HepG2 (cell line): Measurements from ENCODE around the gene RAC3. TPM values are rescaled to one million over a fixed set of nuclear protein-coding genes. Genes with fewer than 3 reads are reported as not detected.
A peak's percentile ranks its signal among the peaks of the same experiment; 100 is the strongest.

ENCODE experiments used
- HIVEP1 ChIP-seq: sonication (generic); formaldehyde crosslinking; IDR thresholded peaks from 2 replicates; pipeline ENCODE4 v1.4.0; 2020; ENCODE audit warnings: mild to moderate bottlenecking, missing genetic modification reagents
- KDM5A ChIP-seq: fragments of 200-600 bp; sonication (generic); IDR thresholded peaks from 2 replicates; pipeline ENCODE4 v1.7.0; 2018; ENCODE audit warnings: antibody characterized with exemption, mild to moderate bottlenecking, low read length, borderline replicate concordance
- NFKB2 ChIP-seq: sonication (generic); formaldehyde crosslinking; IDR thresholded peaks from 2 replicates; pipeline ENCODE4 v1.4.0; 2020; ENCODE audit warnings: missing genetic modification reagents, borderline replicate concordance
- TARDBP ChIP-seq: sonication (generic); formaldehyde crosslinking; IDR thresholded peaks from 2 replicates; pipeline ENCODE4 v1.8.0; 2022; ENCODE audit warnings: mild to moderate bottlenecking, missing genetic modification reagents
- TBX2 ChIP-seq: sonication (generic); formaldehyde crosslinking; IDR thresholded peaks from 2 replicates; pipeline ENCODE4 v1.5.0; 2020; ENCODE audit warnings: missing genetic modification reagents, mild to moderate bottlenecking, borderline replicate concordance
- THYN1 ChIP-seq: sonication (generic); formaldehyde crosslinking; IDR thresholded peaks from 2 replicates; pipeline ENCODE4 v1.8.1; 2023; ENCODE audit warnings: low read depth, mild to moderate bottlenecking, moderate library complexity, missing genetic modification reagents, borderline replicate concordance
- ZNF232 ChIP-seq: sonication (generic); formaldehyde crosslinking; IDR thresholded peaks from 2 replicates; pipeline ENCODE4 v1.4.0; 2020; ENCODE audit warnings: missing genetic modification reagents, borderline replicate concordance
- ZNF772 ChIP-seq: sonication (generic); formaldehyde crosslinking; IDR thresholded peaks from 2 replicates; pipeline ENCODE4 v1.5.0; 2020; ENCODE audit warnings: mild to moderate bottlenecking, missing genetic modification reagents
- ZNF777 ChIP-seq: sonication (generic); formaldehyde crosslinking; IDR thresholded peaks from 2 replicates; pipeline ENCODE4 v1.4.0; 2020; ENCODE audit warnings: missing genetic modification reagents
- ZNF781 ChIP-seq: sonication (generic); formaldehyde crosslinking; IDR thresholded peaks from 2 replicates; pipeline ENCODE4 v1.5.1; 2020; ENCODE audit warnings: borderline replicate concordance, mild to moderate bottlenecking, missing genetic modification reagents; ENCODE audit errors: not compliant biosample characterization
- ZNF891 ChIP-seq: sonication (generic); formaldehyde crosslinking; IDR thresholded peaks from 2 replicates; pipeline ENCODE4 v1.5.0; 2020; ENCODE audit warnings: mild to moderate bottlenecking, missing genetic modification reagents
- polyA plus RNA-seq, 8 experiments: library from polyadenylated mRNA; depleted of rRNA in 3 of 8; stranded (reverse) in 7 of 8; unstranded in 1 of 8; fragments of >200 nt; fragmentation: Illumina TruSeq in 4 of 8; extraction: Trizol in 4 of 8; gene quantifications; 2 replicates each; pipeline versions ENCODE4 v1.2.1 to v1.2.3, GENCODE V29; 2011 to 2016; ENCODE audit warnings: low read depth in 4 of 8, missing spikeins in 1 of 8, mixed read lengths in 1 of 8; ENCODE audit not compliant: insufficient read depth in 1 of 8
- total RNA-seq, 5 experiments: library from RNA; depleted of rRNA; stranded (reverse); fragments of >200 nt; fragmentation: Illumina TruSeq; extraction: Trizol; gene quantifications; 2 replicates each; pipeline ENCODE4 v1.2.3, GENCODE V29; 2016; ENCODE audit warnings: low read depth in 1 of 5
- TF ChIP-seq, protein P1 (sequence below): sonication (generic); formaldehyde crosslinking; IDR thresholded peaks from 2 replicates; pipeline ENCODE4 v1.4.0; 2020; ENCODE audit warnings: missing genetic modification reagents
- TF ChIP-seq, protein P2 (sequence below): sonication (generic); formaldehyde crosslinking; IDR thresholded peaks from 2 replicates; pipeline ENCODE4 v1.5.0; 2020; ENCODE audit warnings: missing genetic modification reagents
- TF ChIP-seq, protein P3 (sequence below): sonication (generic); formaldehyde crosslinking; IDR thresholded peaks from 2 replicates; pipeline ENCODE4 v1.5.1; 2020; ENCODE audit warnings: missing genetic modification reagents, mild to moderate bottlenecking, borderline replicate concordance
- TF ChIP-seq, protein P4 (sequence below): sonication (generic); formaldehyde crosslinking; IDR thresholded peaks from 2 replicates; pipeline ENCODE4 v1.5.1; 2020; ENCODE audit warnings: missing genetic modification reagents, mild to moderate bottlenecking, borderline replicate concordance
- TF ChIP-seq, protein P5 (sequence below): sonication (generic); formaldehyde crosslinking; IDR thresholded peaks from 2 replicates; pipeline ENCODE4 v1.4.0; 2020; ENCODE audit warnings: low read depth, mild to moderate bottlenecking, missing genetic modification reagents

Gene RAC3
- total and polyA plus RNA-seq, 2 of the 13 experiments (the other 11 are each of a cell fraction or from before 2014, with no cell fraction given): 10.5 to 21.3 TPM

DNA sequence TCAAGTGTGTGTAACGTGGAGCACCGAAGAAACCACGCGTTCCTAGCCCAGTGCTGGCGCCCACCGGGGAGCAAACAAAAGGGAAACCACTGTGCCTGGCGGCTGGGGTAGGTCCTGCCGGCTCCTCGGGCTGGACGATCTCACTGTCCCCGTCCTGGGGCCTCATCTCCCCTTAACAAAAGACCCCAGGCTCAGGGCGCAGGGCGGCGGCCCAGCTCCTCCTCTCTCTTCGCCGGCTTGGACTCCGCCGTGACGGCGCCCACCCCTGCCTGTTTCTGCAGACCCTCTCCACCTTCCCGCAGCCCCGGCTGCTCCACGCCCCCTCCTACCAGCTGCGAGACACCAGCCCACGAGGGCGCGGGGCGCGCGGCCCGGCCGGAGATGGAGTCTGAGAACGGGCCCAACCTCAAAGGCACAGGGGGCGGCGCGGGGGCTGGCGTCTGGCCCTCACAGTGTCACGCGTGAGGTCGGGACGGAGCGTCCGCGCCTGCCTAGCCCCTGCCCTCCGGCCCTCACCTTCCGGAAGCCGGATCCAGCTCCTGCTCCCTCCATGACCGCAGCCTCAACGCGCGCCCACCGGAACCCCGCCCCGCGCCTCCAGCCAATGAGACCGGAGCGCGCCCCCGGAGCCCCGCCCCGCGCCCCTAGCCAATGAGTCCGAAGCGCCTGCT lies 9.0 kb upstream of the RAC3 start, which contains the start of gene CENPX (continued):
- TF ChIP-seq, protein P1, sequence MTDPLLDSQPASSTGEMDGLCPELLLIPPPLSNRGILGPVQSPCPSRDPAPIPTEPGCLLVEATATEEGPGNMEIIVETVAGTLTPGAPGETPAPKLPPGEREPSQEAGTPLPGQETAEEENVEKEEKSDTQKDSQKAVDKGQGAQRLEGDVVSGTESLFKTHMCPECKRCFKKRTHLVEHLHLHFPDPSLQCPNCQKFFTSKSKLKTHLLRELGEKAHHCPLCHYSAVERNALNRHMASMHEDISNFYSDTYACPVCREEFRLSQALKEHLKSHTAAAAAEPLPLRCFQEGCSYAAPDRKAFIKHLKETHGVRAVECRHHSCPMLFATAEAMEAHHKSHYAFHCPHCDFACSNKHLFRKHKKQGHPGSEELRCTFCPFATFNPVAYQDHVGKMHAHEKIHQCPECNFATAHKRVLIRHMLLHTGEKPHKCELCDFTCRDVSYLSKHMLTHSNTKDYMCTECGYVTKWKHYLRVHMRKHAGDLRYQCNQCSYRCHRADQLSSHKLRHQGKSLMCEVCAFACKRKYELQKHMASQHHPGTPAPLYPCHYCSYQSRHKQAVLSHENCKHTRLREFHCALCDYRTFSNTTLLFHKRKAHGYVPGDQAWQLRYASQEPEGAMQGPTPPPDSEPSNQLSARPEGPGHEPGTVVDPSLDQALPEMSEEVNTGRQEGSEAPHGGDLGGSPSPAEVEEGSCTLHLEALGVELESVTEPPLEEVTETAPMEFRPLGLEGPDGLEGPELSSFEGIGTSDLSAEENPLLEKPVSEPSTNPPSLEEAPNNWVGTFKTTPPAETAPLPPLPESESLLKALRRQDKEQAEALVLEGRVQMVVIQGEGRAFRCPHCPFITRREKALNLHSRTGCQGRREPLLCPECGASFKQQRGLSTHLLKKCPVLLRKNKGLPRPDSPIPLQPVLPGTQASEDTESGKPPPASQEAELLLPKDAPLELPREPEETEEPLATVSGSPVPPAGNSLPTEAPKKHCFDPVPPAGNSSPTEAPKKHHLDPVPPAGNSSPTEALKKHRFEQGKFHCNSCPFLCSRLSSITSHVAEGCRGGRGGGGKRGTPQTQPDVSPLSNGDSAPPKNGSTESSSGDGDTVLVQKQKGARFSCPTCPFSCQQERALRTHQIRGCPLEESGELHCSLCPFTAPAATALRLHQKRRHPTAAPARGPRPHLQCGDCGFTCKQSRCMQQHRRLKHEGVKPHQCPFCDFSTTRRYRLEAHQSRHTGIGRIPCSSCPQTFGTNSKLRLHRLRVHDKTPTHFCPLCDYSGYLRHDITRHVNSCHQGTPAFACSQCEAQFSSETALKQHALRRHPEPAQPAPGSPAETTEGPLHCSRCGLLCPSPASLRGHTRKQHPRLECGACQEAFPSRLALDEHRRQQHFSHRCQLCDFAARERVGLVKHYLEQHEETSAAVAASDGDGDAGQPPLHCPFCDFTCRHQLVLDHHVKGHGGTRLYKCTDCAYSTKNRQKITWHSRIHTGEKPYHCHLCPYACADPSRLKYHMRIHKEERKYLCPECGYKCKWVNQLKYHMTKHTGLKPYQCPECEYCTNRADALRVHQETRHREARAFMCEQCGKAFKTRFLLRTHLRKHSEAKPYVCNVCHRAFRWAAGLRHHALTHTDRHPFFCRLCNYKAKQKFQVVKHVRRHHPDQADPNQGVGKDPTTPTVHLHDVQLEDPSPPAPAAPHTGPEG (CRISPR knock-in tag): peak; percentile 80; the same call in 1 of the 2 replicates
- TF ChIP-seq NFKB2 (CRISPR knock-in tag) (peak; percentile 58; the same call in 1 of the 2 replicates), TBX2 (CRISPR knock-in tag) (peak; percentile 41; the same call in 1 of the 2 replicates), ZNF781 (CRISPR knock-in tag) (peak; percentile 66), TARDBP (CRISPR knock-in tag) (0 out of 2 replicates have a peak, but pooled peaks have one; percentile 13), KDM5A (no peak; the same call in 1 of the 2 replicates), HIVEP1 (CRISPR knock-in tag) (peak; percentile 76; the same call in 1 of the 2 replicates), ZNF772 (CRISPR knock-in tag) (peak; percentile 21; the same call in 1 of the 2 replicates), ZNF777 (peak; percentile 43; the same call in 1 of the 2 replicates), ZNF891 (CRISPR knock-in tag) (peak; percentile 91), ZNF232 (CRISPR knock-in tag) (0 out of 2 replicates have a peak, but pooled peaks have one; percentile 61), THYN1 (CRISPR knock-in tag) (no peak)
- TF ChIP-seq, protein P2, sequence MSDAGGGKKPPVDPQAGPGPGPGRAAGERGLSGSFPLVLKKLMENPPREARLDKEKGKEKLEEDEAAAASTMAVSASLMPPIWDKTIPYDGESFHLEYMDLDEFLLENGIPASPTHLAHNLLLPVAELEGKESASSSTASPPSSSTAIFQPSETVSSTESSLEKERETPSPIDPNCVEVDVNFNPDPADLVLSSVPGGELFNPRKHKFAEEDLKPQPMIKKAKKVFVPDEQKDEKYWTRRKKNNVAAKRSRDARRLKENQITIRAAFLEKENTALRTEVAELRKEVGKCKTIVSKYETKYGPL (CRISPR knock-in tag): no peak
- TF ChIP-seq, protein P3, sequence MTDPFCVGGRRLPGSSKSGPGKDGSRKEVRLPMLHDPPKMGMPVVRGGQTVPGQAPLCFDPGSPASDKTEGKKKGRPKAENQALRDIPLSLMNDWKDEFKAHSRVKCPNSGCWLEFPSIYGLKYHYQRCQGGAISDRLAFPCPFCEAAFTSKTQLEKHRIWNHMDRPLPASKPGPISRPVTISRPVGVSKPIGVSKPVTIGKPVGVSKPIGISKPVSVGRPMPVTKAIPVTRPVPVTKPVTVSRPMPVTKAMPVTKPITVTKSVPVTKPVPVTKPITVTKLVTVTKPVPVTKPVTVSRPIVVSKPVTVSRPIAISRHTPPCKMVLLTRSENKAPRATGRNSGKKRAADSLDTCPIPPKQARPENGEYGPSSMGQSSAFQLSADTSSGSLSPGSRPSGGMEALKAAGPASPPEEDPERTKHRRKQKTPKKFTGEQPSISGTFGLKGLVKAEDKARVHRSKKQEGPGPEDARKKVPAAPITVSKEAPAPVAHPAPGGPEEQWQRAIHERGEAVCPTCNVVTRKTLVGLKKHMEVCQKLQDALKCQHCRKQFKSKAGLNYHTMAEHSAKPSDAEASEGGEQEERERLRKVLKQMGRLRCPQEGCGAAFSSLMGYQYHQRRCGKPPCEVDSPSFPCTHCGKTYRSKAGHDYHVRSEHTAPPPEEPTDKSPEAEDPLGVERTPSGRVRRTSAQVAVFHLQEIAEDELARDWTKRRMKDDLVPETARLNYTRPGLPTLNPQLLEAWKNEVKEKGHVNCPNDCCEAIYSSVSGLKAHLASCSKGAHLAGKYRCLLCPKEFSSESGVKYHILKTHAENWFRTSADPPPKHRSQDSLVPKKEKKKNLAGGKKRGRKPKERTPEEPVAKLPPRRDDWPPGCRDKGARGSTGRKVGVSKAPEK: peak; percentile 66; the same call in 1 of the 2 replicates
- TF ChIP-seq, protein P4, sequence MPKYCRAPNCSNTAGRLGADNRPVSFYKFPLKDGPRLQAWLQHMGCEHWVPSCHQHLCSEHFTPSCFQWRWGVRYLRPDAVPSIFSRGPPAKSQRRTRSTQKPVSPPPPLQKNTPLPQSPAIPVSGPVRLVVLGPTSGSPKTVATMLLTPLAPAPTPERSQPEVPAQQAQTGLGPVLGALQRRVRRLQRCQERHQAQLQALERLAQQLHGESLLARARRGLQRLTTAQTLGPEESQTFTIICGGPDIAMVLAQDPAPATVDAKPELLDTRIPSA (CRISPR knock-in tag): no peak
- TF ChIP-seq, protein P5, sequence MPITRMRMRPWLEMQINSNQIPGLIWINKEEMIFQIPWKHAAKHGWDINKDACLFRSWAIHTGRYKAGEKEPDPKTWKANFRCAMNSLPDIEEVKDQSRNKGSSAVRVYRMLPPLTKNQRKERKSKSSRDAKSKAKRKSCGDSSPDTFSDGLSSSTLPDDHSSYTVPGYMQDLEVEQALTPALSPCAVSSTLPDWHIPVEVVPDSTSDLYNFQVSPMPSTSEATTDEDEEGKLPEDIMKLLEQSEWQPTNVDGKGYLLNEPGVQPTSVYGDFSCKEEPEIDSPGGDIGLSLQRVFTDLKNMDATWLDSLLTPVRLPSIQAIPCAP (CRISPR knock-in tag): 0 out of 2 replicates have a peak, but pooled peaks have one; percentile 81
